MM.1S (cell line): ENCODE results near the gene GPR173.

Experiments used
- EZH2 ChIP-seq: fragments of 300-600 bp; sonication (generic); optimal IDR thresholded peaks from 2 replicates; pipeline ENCODE3; 2017; ENCODE audit warnings: low read depth, mild to moderate bottlenecking, antibody characterized with exemption, low read length, mixed read lengths
- TF ChIP-seq, protein P1 (sequence below): fragments of 300-600 bp; sonication (generic); IDR thresholded peaks from 2 replicates; pipeline ENCODE4 v1.5.1; 2016; ENCODE audit warnings: antibody characterized with exemption, low read length, mixed read lengths

DNA sequence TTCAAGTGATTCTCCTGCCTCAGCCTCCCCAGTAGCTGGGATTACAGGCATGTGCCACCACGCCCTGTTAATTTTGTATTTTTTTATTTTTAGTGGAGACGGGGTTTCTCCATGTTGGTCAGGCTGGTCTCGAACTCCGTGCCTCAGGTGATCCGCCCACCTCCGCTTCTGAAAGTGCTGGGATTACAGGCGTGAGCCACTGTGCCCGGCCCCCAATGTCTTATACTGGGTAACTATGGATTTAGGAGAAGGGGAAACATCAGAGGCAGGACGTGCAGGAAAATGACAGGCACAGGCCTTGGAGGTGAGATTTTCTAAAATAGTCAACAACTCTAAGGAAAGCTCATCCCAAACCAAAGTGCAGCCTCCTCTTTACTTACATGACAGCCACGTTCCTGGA lies 22.5 kb downstream of the GPR173 start:
- TF ChIP-seq EZH2: no peak
- TF ChIP-seq, protein P1, sequence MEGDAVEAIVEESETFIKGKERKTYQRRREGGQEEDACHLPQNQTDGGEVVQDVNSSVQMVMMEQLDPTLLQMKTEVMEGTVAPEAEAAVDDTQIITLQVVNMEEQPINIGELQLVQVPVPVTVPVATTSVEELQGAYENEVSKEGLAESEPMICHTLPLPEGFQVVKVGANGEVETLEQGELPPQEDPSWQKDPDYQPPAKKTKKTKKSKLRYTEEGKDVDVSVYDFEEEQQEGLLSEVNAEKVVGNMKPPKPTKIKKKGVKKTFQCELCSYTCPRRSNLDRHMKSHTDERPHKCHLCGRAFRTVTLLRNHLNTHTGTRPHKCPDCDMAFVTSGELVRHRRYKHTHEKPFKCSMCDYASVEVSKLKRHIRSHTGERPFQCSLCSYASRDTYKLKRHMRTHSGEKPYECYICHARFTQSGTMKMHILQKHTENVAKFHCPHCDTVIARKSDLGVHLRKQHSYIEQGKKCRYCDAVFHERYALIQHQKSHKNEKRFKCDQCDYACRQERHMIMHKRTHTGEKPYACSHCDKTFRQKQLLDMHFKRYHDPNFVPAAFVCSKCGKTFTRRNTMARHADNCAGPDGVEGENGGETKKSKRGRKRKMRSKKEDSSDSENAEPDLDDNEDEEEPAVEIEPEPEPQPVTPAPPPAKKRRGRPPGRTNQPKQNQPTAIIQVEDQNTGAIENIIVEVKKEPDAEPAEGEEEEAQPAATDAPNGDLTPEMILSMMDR: no peak
